Liver (tissue), 9 donors: ENCODE results near the gene CFAP410. TPM values are rescaled to one million over a fixed set of nuclear protein-coding genes. Genes with fewer than 3 reads are reported as not detected.

Experiments used
- DNase-seq: peaks from one replicate; pipeline ENCODE4 v3.0.0-alpha.2; 2017; ENCODE audit warnings: low spot score
- H3K27ac ChIP-seq, 2 donors: one replicate each; pipeline ENCODE4 v1.7.0; 2013; ENCODE audit warnings: inconsistent platforms in 2 of 2, low read length in 2 of 2, control low read depth in 1 of 2, low read depth in 1 of 2, mild to moderate bottlenecking in 1 of 2
- H3K27me3 ChIP-seq, 4 donors: one replicate each; pipeline versions ENCODE4 v1.6.1 to v1.7.0; 2013; ENCODE audit warnings: low read length in 3 of 4, inconsistent platforms in 1 of 4, mild to moderate bottlenecking in 1 of 4, moderate library complexity in 1 of 4; ENCODE audit not compliant: control insufficient read depth in 4 of 4, insufficient read depth in 4 of 4
- H3K36me3 ChIP-seq, 4 donors: one replicate each; pipeline versions ENCODE4 v1.6.1 to v1.7.0; 2013; ENCODE audit warnings: low read length in 3 of 4, mild to moderate bottlenecking in 3 of 4, low read depth in 1 of 4, moderate library complexity in 1 of 4; ENCODE audit not compliant: control insufficient read depth in 4 of 4, insufficient read depth in 3 of 4
- H3K4me1 ChIP-seq, 4 donors: one replicate each; pipeline versions ENCODE4 v1.6.1 to v1.7.0; 2013; ENCODE audit warnings: low read length in 3 of 4, mild to moderate bottlenecking in 3 of 4, moderate library complexity in 1 of 4; ENCODE audit not compliant: control insufficient read depth in 4 of 4, insufficient read depth in 4 of 4
- H3K4me3 ChIP-seq, 3 donors: one replicate each; pipeline versions ENCODE4 v1.6.1 to v1.7.0; 2013; ENCODE audit warnings: low read length in 3 of 3, control low read depth in 1 of 3, low read depth in 1 of 3, mild to moderate bottlenecking in 1 of 3
- H3K9ac ChIP-seq, 2 donors: one replicate each; pipeline ENCODE4 v1.7.0; 2013; ENCODE audit warnings: low read length in 2 of 2, mild to moderate bottlenecking in 2 of 2, moderate library complexity in 2 of 2, control low read depth in 1 of 2, low read depth in 1 of 2
- H3K9me3 ChIP-seq, 4 donors: one replicate each; pipeline versions ENCODE4 v1.6.1 to v1.7.0; 2013; ENCODE audit warnings: low read length in 3 of 4; ENCODE audit not compliant: control insufficient read depth in 4 of 4
- EGR1 ChIP-seq, 2 donors: IDR thresholded peaks; 2 replicates each; pipeline ENCODE4 v1.6.1; 2016 to 2018; ENCODE audit warnings: antibody characterized with exemption in 2 of 2, low read depth in 2 of 2
- FOXA1 ChIP-seq: IDR thresholded peaks from 2 replicates; pipeline ENCODE4 v1.6.1; 2016; ENCODE audit warnings: antibody characterized with exemption
- FOXA2 ChIP-seq: IDR thresholded peaks from 2 replicates; pipeline ENCODE4 v1.6.1; 2016; ENCODE audit warnings: antibody characterized with exemption
- GABPA ChIP-seq, 2 donors: IDR thresholded peaks in 1 of 2; conservative IDR thresholded peaks in 1 of 2; 2 replicates each; pipeline ENCODE4 v1.6.1; 2016; ENCODE audit warnings: antibody characterized with exemption in 2 of 2, mild to moderate bottlenecking in 1 of 2, moderate library complexity in 1 of 2
- HNF4A ChIP-seq, 2 donors: conservative IDR thresholded peaks; 2 replicates each; pipeline ENCODE4 v1.6.1; 2016; ENCODE audit warnings: antibody characterized with exemption in 2 of 2, mild to moderate bottlenecking in 2 of 2
- HNF4G ChIP-seq: IDR thresholded peaks from 2 replicates; pipeline ENCODE4 v1.6.1; 2016; ENCODE audit warnings: antibody characterized with exemption
- JUND ChIP-seq, 2 donors: IDR thresholded peaks; 2 replicates each; pipeline ENCODE4 v1.6.1; 2016; ENCODE audit warnings: antibody characterized with exemption in 2 of 2
- NR2F2 ChIP-seq: IDR thresholded peaks from 2 replicates; pipeline ENCODE4 v1.6.1; 2016; ENCODE audit warnings: antibody characterized with exemption
- RAD21 ChIP-seq, 2 donors: IDR thresholded peaks; 2 replicates each; pipeline ENCODE4 v1.6.1; 2016; ENCODE audit warnings: antibody characterized with exemption in 2 of 2, mild to moderate bottlenecking in 2 of 2
- RXRA ChIP-seq, 2 donors: IDR thresholded peaks; 2 replicates each; pipeline ENCODE4 v1.6.1; 2017 to 2018; ENCODE audit warnings: antibody characterized with exemption in 2 of 2, mild to moderate bottlenecking in 1 of 2
- SP1 ChIP-seq: IDR thresholded peaks from 2 replicates; pipeline ENCODE4 v1.6.1; 2018; ENCODE audit warnings: antibody characterized with exemption, mild to moderate bottlenecking
- TAF1 ChIP-seq: conservative IDR thresholded peaks from 2 replicates; pipeline ENCODE4 v1.6.1; 2016; ENCODE audit warnings: antibody characterized with exemption, mild to moderate bottlenecking
- YY1 ChIP-seq: IDR thresholded peaks from 2 replicates; pipeline ENCODE4 v1.6.1; 2016; ENCODE audit warnings: antibody characterized with exemption, mild to moderate bottlenecking
- WGBS: extraction: QIAGEN DNeasy Blood & Tissue Kit; methylation state at CpG from one replicate; pipeline ENCODE4 v1.1.7; 2013; 5-methylcytosine and 5-hydroxymethylcytosine counted together
- polyA plus RNA-seq, 2 donors: library from polyadenylated mRNA; stranded (reverse) in 1 of 2; unstranded in 1 of 2; fragments of 200-250 nt in 1 of 2; fragments of >200 nt in 1 of 2; fragmentation: Nextera tagmentation in 1 of 2; extraction: Ambion mirVana in 1 of 2; gene quantifications; one replicate each; pipeline versions ENCODE4 v1.2.1 to v1.2.3, GENCODE V29; 2013 to 2015
- total RNA-seq, 2 donors: library from RNA; depleted of rRNA; stranded (reverse); fragments of >200 nt; gene quantifications; one replicate each; pipeline ENCODE4 v1.2.3, GENCODE V29; 2014
- TF ChIP-seq, protein P1 (sequence below): fragments of 150-350 bp; IDR thresholded peaks from 2 replicates; pipeline ENCODE4 v1.5.1; 2017; ENCODE audit warnings: improper control_type of control experiment, low read depth, low read length; ENCODE audit not compliant: missing input control
- TF ChIP-seq, protein P2 (sequence below): IDR thresholded peaks from 2 replicates; pipeline ENCODE4 v1.6.1; 2016; ENCODE audit warnings: antibody characterized with exemption
- TF ChIP-seq, protein P3 (sequence below): IDR thresholded peaks from 2 replicates; pipeline ENCODE4 v1.6.1; 2016; ENCODE audit warnings: antibody characterized with exemption
- TF ChIP-seq, protein P4 (sequence below): IDR thresholded peaks from 2 replicates; pipeline ENCODE4 v1.6.1; 2016; ENCODE audit warnings: antibody characterized with exemption, mild to moderate bottlenecking
- TF ChIP-seq, protein P5 (sequence below): IDR thresholded peaks from 2 replicates; pipeline ENCODE4 v1.6.1; 2016; ENCODE audit warnings: antibody characterized with exemption
- donor health status: healthy.
- donor health status: healthy.
- donor health status: healthy.
- donor health status: healthy.
- donor health status: healthy.

The CFAP410 gene
- total and polyA plus RNA-seq, 4 donors = 7.9 to 16.3 (median 12.3) TPM

DNA sequence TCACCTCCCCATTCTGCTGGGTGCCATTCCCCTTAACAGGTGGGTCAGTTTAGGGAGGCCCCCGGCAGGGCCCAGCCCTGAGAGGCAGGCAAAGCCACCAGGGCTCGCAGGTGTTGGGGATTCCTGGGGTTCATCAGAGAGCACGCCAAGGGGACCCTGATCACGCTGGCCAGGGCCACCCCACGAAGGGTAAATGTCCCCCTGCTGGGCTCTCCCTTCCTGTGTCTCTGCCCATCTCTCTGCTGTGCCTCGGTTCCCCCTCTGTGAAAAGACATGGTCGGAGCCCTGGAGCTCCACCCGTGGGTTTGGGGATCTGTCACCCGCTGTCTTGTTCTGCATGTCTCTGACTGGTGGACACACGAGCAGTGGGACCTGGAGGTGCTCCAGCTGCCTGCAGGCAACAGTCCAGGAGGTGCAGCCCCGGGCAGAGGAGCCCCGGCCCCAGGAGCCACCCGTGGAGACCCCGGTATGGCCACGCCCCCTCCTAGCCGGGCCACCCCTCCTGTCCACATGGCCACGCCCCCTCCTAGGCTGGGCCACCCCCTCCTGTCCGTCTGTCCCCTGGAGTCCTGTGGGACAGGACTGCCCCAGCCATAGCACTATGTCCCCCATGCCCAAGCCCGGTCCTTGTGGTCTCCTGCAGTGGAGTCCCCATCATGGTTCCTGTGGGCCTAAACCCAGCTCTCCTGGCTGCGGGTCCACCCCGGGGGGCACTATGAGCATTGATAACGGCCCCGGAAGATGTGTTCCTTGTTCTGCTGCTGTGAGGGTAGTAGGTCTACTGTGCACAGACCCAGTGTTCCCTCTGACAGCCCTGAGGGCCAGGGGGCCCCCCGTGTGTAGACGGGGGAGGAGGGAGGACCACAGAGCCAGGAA is 47.0 kb downstream of the CFAP410 start:
- no peaks in the 10 kb centered on the region for H3K36me3 ChIP-seq
- H3K9ac ChIP-seq = no peak overlapping the region
- 72% methylated on average over 25 of the region's 25 CpGs for WGBS
- H3K4me1 ChIP-seq = no peaks in the 10 kb centered on the region
- no peaks in the 10 kb centered on the region for H3K9me3 ChIP-seq
- no peak overlapping the region for H3K4me3 ChIP-seq
- TF ChIP-seq YY1 (no peak), FOXA2 (no peak), GABPA (IDR thresholded peaks at IDR 0.05 in 1 of 2, conservative IDR thresholded peaks at IDR 0.05 in 1 of 2) (no peak), NR2F2 (no peak), HNF4G (no peak), FOXA1 (no peak), JUND (IDR thresholded peaks at IDR 0.05) (no peak), RXRA (IDR thresholded peaks at IDR 0.05) (no peak), RAD21 (IDR thresholded peaks at IDR 0.05) (no peak), HNF4A (conservative IDR thresholded peaks at IDR 0.05) (no peak), TAF1 (no peak), EGR1 (IDR thresholded peaks at IDR 0.05; ENCODE audit: low read depth in 2 of 2) (no peak), SP1 (no peak)
- TF ChIP-seq, protein P1, sequence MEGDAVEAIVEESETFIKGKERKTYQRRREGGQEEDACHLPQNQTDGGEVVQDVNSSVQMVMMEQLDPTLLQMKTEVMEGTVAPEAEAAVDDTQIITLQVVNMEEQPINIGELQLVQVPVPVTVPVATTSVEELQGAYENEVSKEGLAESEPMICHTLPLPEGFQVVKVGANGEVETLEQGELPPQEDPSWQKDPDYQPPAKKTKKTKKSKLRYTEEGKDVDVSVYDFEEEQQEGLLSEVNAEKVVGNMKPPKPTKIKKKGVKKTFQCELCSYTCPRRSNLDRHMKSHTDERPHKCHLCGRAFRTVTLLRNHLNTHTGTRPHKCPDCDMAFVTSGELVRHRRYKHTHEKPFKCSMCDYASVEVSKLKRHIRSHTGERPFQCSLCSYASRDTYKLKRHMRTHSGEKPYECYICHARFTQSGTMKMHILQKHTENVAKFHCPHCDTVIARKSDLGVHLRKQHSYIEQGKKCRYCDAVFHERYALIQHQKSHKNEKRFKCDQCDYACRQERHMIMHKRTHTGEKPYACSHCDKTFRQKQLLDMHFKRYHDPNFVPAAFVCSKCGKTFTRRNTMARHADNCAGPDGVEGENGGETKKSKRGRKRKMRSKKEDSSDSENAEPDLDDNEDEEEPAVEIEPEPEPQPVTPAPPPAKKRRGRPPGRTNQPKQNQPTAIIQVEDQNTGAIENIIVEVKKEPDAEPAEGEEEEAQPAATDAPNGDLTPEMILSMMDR = no peak
- TF ChIP-seq, protein P2, sequence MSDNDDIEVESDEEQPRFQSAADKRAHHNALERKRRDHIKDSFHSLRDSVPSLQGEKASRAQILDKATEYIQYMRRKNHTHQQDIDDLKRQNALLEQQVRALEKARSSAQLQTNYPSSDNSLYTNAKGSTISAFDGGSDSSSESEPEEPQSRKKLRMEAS = no peak
- TF ChIP-seq, protein P3, sequence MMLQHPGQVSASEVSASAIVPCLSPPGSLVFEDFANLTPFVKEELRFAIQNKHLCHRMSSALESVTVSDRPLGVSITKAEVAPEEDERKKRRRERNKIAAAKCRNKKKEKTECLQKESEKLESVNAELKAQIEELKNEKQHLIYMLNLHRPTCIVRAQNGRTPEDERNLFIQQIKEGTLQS = no peak
- TF ChIP-seq, protein P4, sequence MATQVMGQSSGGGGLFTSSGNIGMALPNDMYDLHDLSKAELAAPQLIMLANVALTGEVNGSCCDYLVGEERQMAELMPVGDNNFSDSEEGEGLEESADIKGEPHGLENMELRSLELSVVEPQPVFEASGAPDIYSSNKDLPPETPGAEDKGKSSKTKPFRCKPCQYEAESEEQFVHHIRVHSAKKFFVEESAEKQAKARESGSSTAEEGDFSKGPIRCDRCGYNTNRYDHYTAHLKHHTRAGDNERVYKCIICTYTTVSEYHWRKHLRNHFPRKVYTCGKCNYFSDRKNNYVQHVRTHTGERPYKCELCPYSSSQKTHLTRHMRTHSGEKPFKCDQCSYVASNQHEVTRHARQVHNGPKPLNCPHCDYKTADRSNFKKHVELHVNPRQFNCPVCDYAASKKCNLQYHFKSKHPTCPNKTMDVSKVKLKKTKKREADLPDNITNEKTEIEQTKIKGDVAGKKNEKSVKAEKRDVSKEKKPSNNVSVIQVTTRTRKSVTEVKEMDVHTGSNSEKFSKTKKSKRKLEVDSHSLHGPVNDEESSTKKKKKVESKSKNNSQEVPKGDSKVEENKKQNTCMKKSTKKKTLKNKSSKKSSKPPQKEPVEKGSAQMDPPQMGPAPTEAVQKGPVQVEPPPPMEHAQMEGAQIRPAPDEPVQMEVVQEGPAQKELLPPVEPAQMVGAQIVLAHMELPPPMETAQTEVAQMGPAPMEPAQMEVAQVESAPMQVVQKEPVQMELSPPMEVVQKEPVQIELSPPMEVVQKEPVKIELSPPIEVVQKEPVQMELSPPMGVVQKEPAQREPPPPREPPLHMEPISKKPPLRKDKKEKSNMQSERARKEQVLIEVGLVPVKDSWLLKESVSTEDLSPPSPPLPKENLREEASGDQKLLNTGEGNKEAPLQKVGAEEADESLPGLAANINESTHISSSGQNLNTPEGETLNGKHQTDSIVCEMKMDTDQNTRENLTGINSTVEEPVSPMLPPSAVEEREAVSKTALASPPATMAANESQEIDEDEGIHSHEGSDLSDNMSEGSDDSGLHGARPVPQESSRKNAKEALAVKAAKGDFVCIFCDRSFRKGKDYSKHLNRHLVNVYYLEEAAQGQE = no peak
- TF ChIP-seq, protein P5, sequence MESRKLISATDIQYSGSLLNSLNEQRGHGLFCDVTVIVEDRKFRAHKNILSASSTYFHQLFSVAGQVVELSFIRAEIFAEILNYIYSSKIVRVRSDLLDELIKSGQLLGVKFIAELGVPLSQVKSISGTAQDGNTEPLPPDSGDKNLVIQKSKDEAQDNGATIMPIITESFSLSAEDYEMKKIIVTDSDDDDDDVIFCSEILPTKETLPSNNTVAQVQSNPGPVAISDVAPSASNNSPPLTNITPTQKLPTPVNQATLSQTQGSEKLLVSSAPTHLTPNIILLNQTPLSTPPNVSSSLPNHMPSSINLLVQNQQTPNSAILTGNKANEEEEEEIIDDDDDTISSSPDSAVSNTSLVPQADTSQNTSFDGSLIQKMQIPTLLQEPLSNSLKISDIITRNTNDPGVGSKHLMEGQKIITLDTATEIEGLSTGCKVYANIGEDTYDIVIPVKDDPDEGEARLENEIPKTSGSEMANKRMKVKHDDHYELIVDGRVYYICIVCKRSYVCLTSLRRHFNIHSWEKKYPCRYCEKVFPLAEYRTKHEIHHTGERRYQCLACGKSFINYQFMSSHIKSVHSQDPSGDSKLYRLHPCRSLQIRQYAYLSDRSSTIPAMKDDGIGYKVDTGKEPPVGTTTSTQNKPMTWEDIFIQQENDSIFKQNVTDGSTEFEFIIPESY = no peak
- no peak for DNase-seq
- no peaks in the 10 kb centered on the region for H3K27me3 ChIP-seq
- no peak overlapping the region for H3K27ac ChIP-seq
